Activated CD8-positive, alpha-beta memory T cell treated with anti-CD3 and anti-CD28 coated beads for 36 hours (primary cell): ENCODE measurements around the gene MKLN1. TPM values are rescaled to one million over a fixed set of nuclear protein-coding genes. Genes with fewer than 3 reads are reported as not detected.

Experiments
- CTCF ChIA-PET: fragments of 350-600 bp; sonication (Branson Sonifier 250); formaldehyde crosslinking; loops from one replicate; lab custom pipeline; 2021; ENCODE audit warnings: antibody characterized with exemption; lab: Charles Lee
- POLR2A ChIA-PET: fragments of 350-600 bp; sonication (Branson Sonifier 250); formaldehyde crosslinking; loops from one replicate; lab custom pipeline; 2021; ENCODE audit warnings: antibody characterized with exemption; lab: Charles Lee
- total RNA-seq, 2 experiments: library from RNA; stranded (reverse); gene quantifications; one replicate each; pipeline ENCODE4 v1.2.3, GENCODE V29; 2021

Gene MKLN1
- total RNA-seq, 2 experiments from 2014 or later = 31.3 to 33.6 TPM

GRCh38 chr7:131524115-131524514 lies 196.4 kb downstream of the MKLN1 start:
- CTCF ChIA-PET = no interaction called here
- POLR2A ChIA-PET = no interaction called here

- ChIA-PET POLR2A (no interaction called here), CTCF (interaction anchor here (0.5 kb wide), 1 partner anchor 83 kb away, joined by 3 read pairs; no protein-coding TSS in a partner anchor)
These were observed 197.0 kb downstream of the MKLN1 start for GRCh38 chr7:131524703-131525102.

- POLR2A ChIA-PET = no interaction called here
These were observed 198.1 kb downstream of the MKLN1 start for GRCh38 chr7:131525820-131526219.

GRCh38 chr7:131527456-131527855 lies 199.8 kb downstream of the MKLN1 start:
- POLR2A ChIA-PET = no interaction called here
- CTCF ChIA-PET = interaction anchor here (0.7 to 1.4 kb wide), 3 partner anchors 16 to 161 kb away, joined by 3 to 4 read pairs (median 3); no protein-coding TSS in a partner anchor

More at GRCh38 chr7:131525820-131526219, 198.1 kb downstream of the MKLN1 start:
- CTCF ChIA-PET = no interaction called here

- CTCF ChIA-PET = no interaction called here
- POLR2A ChIA-PET = no interaction called here
These were observed 201.5 kb downstream of the MKLN1 start for GRCh38 chr7:131529179-131529578.

- ChIA-PET CTCF (no interaction called here), POLR2A (no interaction called here)
These were observed 201.9 kb downstream of the MKLN1 start for GRCh38 chr7:131529617-131530016.

GRCh38 chr7:131530137-131530536 lies 202.5 kb downstream of the MKLN1 start:
- CTCF ChIA-PET = no interaction called here
- POLR2A ChIA-PET = no interaction called here

GRCh38 chr7:131532570-131533091 lies 205.0 kb downstream of the MKLN1 start:
- CTCF ChIA-PET = no interaction called here
- POLR2A ChIA-PET = no interaction called here

GRCh38 chr7:131533151-131533559 lies 205.5 kb downstream of the MKLN1 start:
- ChIA-PET CTCF (interaction anchor here (0.6 kb wide), 1 partner anchor 14 kb away, joined by 5 read pairs; no protein-coding TSS in a partner anchor), POLR2A (no interaction called here)

GRCh38 chr7:131533566-131534561 lies 206.2 kb downstream of the MKLN1 start:
- CTCF ChIA-PET = interaction anchor here (0.6 kb wide), 1 partner anchor 13 kb away, joined by 5 read pairs; no protein-coding TSS in a partner anchor
- POLR2A ChIA-PET = no interaction called here

- CTCF ChIA-PET = interaction anchor here (1.5 kb wide), 1 partner anchor 10 kb away, joined by 7 read pairs; no protein-coding TSS in a partner anchor
- POLR2A ChIA-PET = no interaction called here
These were observed 208.7 kb downstream of the MKLN1 start for GRCh38 chr7:131536361-131536849.

- POLR2A ChIA-PET = no interaction called here
- CTCF ChIA-PET = interaction anchor here (1.5 kb wide), 1 partner anchor 9 kb away, joined by 4 read pairs; no protein-coding TSS in a partner anchor
These were observed 209.9 kb downstream of the MKLN1 start for GRCh38 chr7:131537571-131537978.

GRCh38 chr7:131538071-131538812 lies 210.6 kb downstream of the MKLN1 start:
- ChIA-PET POLR2A (no interaction called here), CTCF (interaction anchor here (1.5 kb wide), 1 partner anchor 8 kb away, joined by 4 read pairs; no protein-coding TSS in a partner anchor)

GRCh38 chr7:131538813-131539179 lies 211.1 kb downstream of the MKLN1 start:
- POLR2A ChIA-PET = no interaction called here
- CTCF ChIA-PET = no interaction called here

- ChIA-PET POLR2A (no interaction called here), CTCF (no interaction called here)
These were observed 213.0 kb downstream of the MKLN1 start for GRCh38 chr7:131540491-131541162.

- CTCF ChIA-PET = interaction anchor here (1.1 kb wide), 1 partner anchor 15 kb away, joined by 3 read pairs; no protein-coding TSS in a partner anchor
- POLR2A ChIA-PET = no interaction called here
These were observed 215.6 kb downstream of the MKLN1 start for GRCh38 chr7:131543298-131543697.

GRCh38 chr7:131544021-131544420 lies 216.3 kb downstream of the MKLN1 start:
- CTCF ChIA-PET = interaction anchor here (0.6 to 4.3 kb wide), 3 partner anchors 16 to 211 kb away, joined by 3 to 17 read pairs (median 3); no protein-coding TSS in a partner anchor
- POLR2A ChIA-PET = no interaction called here
